Fibroblast of the aortic adventitia (primary cell): ENCODE results near the gene FARP2. TPM values are rescaled to one million over a fixed set of nuclear protein-coding genes. Genes with fewer than 3 reads are reported as not detected.
"Not testable (repeated sequence)": the region's sequence is repeated elsewhere in the genome, so short reads cannot be mapped to it uniquely, and the experiment has no call there.

ENCODE experiments used
- DNase-seq: peaks from one replicate; pipeline ENCODE4 v3.0.0-alpha.2; 2010; ENCODE audit warnings: low read depth
- H3K4me3 ChIP-seq: 2 replicates; pipeline ENCODE4 v1.5.1; 2011; ENCODE audit warnings: low read depth, mild to moderate bottlenecking, control low read depth, low read length, moderate library complexity
- total RNA-seq: library from RNA; depleted of rRNA; stranded (reverse); fragments of >200 nt; gene quantifications from 2 replicates; pipeline ENCODE4 v1.2.3, GENCODE V29; 2012; ENCODE audit warnings: low replicate concordance
- TF ChIP-seq, protein P1 (sequence below): IDR thresholded peaks from 2 replicates; pipeline ENCODE4 v1.5.1; 2011; ENCODE audit warnings: mild to moderate bottlenecking, low read length, control low read depth, inconsistent platforms; ENCODE audit not compliant: insufficient read depth

FARP2 gene
- total RNA-seq, 1 donor = 41.0 TPM

DNA sequence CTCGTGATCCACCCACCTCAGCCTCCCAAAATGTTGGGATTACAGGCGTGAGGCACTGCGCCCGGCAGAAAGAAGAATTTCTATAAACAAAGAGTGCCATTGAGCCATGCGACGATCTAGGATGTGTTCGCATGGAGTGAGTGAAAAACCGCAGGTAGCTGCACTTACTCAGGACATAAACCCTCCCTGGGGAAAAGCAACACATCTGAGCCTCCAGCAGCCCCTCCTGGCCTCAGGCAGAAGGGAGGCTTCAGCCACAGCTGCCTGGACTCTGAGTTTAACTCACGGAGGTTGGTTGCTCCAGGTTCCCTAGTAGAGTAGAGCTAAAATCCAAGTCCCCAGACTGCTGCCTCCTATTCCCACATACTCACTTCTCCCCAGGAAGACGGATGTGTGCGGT is 163.6 kb downstream of the FARP2 start:
- TF ChIP-seq, protein P1, sequence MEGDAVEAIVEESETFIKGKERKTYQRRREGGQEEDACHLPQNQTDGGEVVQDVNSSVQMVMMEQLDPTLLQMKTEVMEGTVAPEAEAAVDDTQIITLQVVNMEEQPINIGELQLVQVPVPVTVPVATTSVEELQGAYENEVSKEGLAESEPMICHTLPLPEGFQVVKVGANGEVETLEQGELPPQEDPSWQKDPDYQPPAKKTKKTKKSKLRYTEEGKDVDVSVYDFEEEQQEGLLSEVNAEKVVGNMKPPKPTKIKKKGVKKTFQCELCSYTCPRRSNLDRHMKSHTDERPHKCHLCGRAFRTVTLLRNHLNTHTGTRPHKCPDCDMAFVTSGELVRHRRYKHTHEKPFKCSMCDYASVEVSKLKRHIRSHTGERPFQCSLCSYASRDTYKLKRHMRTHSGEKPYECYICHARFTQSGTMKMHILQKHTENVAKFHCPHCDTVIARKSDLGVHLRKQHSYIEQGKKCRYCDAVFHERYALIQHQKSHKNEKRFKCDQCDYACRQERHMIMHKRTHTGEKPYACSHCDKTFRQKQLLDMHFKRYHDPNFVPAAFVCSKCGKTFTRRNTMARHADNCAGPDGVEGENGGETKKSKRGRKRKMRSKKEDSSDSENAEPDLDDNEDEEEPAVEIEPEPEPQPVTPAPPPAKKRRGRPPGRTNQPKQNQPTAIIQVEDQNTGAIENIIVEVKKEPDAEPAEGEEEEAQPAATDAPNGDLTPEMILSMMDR = no peak
- DNase-seq = no peak
- H3K4me3 ChIP-seq = no peak overlapping the region

DNA sequence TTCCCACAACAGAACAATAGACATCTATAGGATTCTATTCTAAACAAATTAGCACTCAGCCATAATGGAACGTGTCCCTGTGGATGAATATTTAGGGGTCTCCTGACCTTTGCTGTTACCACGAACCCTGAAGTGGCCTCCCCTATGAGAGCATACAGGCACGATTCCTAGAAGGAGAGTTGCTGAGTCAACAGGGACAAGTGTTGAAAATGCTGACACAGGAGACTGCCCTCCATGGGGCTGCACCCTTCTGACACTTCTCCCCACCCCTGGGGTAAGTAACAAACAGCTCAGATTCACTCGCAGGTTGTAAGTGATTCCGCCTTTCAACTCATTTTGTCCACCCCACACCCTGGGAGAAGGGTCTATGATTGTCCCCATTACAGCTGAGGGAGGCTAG is 166.4 kb downstream of the FARP2 start:
- TF ChIP-seq, protein P1 = no peak
- DNase-seq = no peak
- H3K4me3 ChIP-seq = no peak overlapping the region

DNA sequence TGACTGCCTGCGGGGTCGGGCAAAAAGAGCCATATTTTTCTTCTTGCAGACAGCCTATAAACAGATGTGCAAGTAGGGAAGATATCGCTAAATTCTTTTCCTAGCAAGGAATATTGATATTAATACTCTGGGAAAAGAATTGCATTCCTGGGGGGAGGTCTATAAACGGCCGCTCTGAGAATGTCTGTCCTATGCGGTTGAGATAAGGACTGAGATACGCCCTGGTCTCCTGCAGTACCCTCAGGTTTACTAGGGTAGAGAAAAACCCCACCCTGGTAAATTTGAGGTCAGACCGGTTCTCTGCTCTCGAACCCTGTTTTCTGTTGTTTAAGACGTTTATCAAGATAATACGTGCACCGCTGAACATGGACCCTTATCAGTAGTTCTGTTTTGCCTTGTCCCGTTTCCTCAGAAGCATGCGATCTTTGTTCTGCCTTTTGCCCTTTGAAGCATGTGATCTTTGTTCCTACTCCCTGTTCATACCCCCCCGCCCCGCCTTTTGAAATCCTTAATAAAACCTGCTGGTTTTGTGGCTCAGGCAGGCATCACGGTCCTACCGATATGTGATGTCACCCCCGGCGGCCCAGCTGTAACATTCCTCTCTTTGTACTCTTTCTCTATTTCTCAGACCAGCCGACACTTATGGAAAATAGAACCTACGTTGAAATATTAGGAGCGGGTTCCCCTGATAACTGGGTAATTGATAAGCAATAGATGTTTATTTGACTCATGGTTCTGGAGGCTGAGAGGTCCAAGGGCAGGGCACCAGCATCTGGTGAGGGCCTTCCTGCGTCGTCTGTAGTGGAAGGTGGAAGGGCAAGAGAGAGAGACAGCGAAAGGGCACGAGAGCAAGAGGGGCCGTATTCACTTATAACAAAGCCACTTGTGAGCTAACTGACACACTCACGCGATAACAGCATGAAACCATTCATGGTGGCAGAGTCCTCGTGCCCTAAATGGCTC is 170.0 kb downstream of the FARP2 start:
- not testable (repeated sequence) for DNase-seq, H3K4me3 ChIP-seq

DNA sequence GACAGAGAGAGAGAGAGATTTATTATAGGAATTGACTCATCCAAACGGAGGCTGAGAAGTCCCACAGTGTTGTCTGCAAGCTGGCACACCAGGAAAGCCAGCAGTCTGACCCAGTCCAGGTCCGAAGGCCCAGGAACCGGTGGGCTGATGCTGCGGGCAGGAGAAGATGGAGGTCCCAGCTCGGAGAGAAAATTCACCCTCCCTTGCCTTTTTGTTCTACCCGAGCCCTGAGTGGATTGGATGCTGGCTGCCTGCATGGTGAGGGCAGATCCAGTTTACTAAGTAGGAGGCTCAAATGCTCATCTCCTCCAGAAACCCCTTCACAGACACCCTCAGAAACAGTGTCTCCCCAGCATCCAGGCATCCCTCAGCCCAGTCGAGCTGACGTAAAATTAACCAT is 174.5 kb downstream of the FARP2 start:
- DNase-seq = no peak
- TF ChIP-seq, protein P1 = no peak
- no peak overlapping the region for H3K4me3 ChIP-seq

DNA sequence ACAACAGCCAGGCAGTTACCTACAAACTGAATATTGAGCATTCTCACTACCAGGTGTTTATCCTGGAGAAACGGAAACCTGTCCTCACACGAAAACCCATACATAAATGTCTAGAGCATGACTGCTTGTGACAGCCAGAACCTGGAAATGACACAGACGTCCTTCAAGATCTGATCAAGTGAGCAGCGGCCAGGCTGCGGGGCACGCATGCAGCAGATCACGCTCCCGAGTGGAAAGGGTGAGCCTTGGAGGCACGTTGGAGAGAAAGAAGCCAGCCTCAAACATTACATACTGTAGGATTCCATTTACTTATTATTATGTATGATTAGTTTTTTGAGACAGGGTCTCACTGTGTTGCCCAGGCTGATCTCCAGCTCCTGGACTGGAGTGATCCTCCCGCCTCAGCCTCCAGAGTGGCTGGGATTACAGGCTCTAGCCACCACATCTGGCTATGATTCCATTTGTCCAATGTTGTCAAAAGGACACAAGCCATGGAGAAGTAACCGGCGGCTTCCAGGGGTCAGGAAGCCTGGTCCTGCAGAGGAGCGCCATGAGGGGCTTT is 175.2 kb downstream of the FARP2 start:
- H3K4me3 ChIP-seq = no peak overlapping the region
- DNase-seq = no peak
- TF ChIP-seq, protein P1 = no peak

DNA sequence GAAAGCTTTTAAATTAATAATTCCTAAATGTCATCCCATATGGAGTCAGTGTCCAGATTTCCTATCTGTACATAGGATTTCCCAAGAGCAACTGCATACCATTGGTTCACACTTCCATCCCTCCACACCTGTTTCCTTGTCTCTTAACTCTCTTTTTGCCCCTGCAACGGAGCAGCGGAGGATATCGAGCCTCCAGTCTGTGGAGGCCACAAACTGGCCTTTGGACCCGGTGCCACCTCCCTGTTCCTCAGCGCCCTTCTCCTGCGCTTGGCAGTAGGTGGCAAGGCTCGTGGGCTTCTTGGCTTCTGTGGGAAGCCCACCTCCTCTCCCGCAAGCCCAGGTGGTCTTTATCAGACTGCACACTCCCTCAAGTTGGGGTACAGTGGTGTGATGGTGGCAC is 176.1 kb downstream of the FARP2 start:
- no peak for DNase-seq
- TF ChIP-seq, protein P1 = no peak
- no peak overlapping the region for H3K4me3 ChIP-seq
